PC-3 (cell line): Measurements from ENCODE around the gene RPS6KA6. TPM values are rescaled to one million over a fixed set of nuclear protein-coding genes. Genes with fewer than 3 reads are reported as not detected.

ENCODE experiments used
- ATAC-seq: fragments of 200-7000 bp; cut with Tn5 transposase; 2 replicates; pipeline ENCODE4 v1.9.1; 2020; ENCODE audit warnings: mild to moderate bottlenecking, moderate library complexity
- BruUV-seq: library from RNA; stranded (reverse); fragments of 400-500 nt; replicated peaks from 2 replicates; lab custom pipeline; 2021; lab: Mats Ljungman, UMichigan
- CTCF ChIA-PET: fragments of 300-600 bp; sonication (Branson Sonifier 250); formaldehyde crosslinking; loops from one replicate; lab custom pipeline; 2022; ENCODE audit warnings: antibody characterized with exemption; lab: Charles Lee
- POLR2A ChIA-PET: fragments of 300-600 bp; sonication (Branson Sonifier 250); formaldehyde crosslinking; loops from one replicate; lab custom pipeline; 2022; ENCODE audit warnings: antibody characterized with exemption; ENCODE audit not compliant: unreplicated experiment; lab: Charles Lee
- DNase-seq: peaks from one replicate; pipeline ENCODE4 v3.0.0-alpha.2; 2015
- H2AFZ ChIP-seq: fragments of 300-600 bp; sonication (generic); 2 replicates; pipeline ENCODE4 v1.6.0; 2016; ENCODE audit warnings: antibody characterized with exemption, low read length
- H3F3A ChIP-seq: fragments of 300-600 bp; sonication (generic); one replicate; pipeline ENCODE4 v1.6.0; 2017; ENCODE audit warnings: antibody characterized with exemption, low read length, control low read depth, mild to moderate bottlenecking; ENCODE audit not compliant: unreplicated experiment
- H3K27ac ChIP-seq: fragments of 300-600 bp; sonication (generic); 2 replicates; pipeline ENCODE4 v1.5.1; 2016; ENCODE audit warnings: mild to moderate bottlenecking, low read length
- H3K27me3 ChIP-seq: fragments of 300-600 bp; sonication (generic); 2 replicates; pipeline ENCODE4 v1.6.1; 2016; ENCODE audit warnings: low read length, mixed read lengths
- H3K36me3 ChIP-seq: fragments of 300-600 bp; sonication (generic); 2 replicates; pipeline ENCODE4 v1.6.1; 2016; ENCODE audit warnings: low read depth, mixed run types, low read length, mixed read lengths
- H3K4me1 ChIP-seq: fragments of 300-600 bp; sonication (generic); 2 replicates; pipeline ENCODE4 v1.5.1; 2016; ENCODE audit warnings: low read length; ENCODE audit not compliant: insufficient read depth
- H3K4me2 ChIP-seq: fragments of 300-600 bp; sonication (generic); 2 replicates; pipeline ENCODE4 v1.6.0; 2016; ENCODE audit warnings: low read length
- H3K4me3 ChIP-seq: fragments of 300-600 bp; sonication (generic); 2 replicates; pipeline ENCODE4 v1.5.1; 2016; ENCODE audit warnings: mild to moderate bottlenecking, low read length, mixed read lengths
- H3K79me2 ChIP-seq: fragments of 300-600 bp; sonication (generic); 2 replicates; pipeline ENCODE4 v1.6.1; 2017; ENCODE audit warnings: low read length, mixed read lengths
- H3K9ac ChIP-seq: fragments of 300-600 bp; sonication (generic); 2 replicates; pipeline ENCODE4 v1.6.0; 2016; ENCODE audit warnings: mild to moderate bottlenecking, low read length
- H3K9me2 ChIP-seq: fragments of 300-600 bp; sonication (generic); replicated peaks from 2 replicates; pipeline ENCODE4 v1.6.1; 2016; ENCODE audit warnings: mixed run types, low read length, mixed read lengths
- H3K9me3 ChIP-seq: fragments of 300-600 bp; sonication (generic); 2 replicates; pipeline ENCODE4 v1.6.1; 2016; ENCODE audit warnings: low read length, mixed read lengths
- H4K20me1 ChIP-seq: fragments of 300-600 bp; sonication (generic); 2 replicates; pipeline ENCODE4 v1.6.1; 2016; ENCODE audit warnings: low read length, mixed read lengths
- CTCF ChIP-seq: fragments of 300-600 bp; sonication (generic); conservative IDR thresholded peaks from 2 replicates; pipeline ENCODE4 v1.5.1; 2017; ENCODE audit warnings: antibody characterized with exemption, low read depth, mild to moderate bottlenecking, low read length
- EZH2 ChIP-seq: fragments of 300-600 bp; sonication (generic); IDR thresholded peaks from one replicate; pipeline ENCODE4 v1.6.1; 2017; ENCODE audit warnings: antibody characterized with exemption, mild to moderate bottlenecking, low read length; ENCODE audit not compliant: unreplicated experiment
- EZH2phosphoT487 ChIP-seq: fragments of 300-600 bp; sonication (generic); IDR thresholded peaks from 2 replicates; pipeline ENCODE4 v1.6.1; 2018; ENCODE audit warnings: mild to moderate bottlenecking, antibody characterized with exemption, low read length, borderline replicate concordance
- intact Hi-C: fragments of 100-400 bp; cut with micrococcal nuclease; formaldehyde crosslinking; loops from 2 replicates; pipeline ENCODE4 v1.9.0; 2023
- total RNA-seq: library from RNA; depleted of rRNA; stranded (reverse); fragments of >200 nt; gene quantifications from 2 replicates; pipeline ENCODE4 v1.2.3, GENCODE V29; 2014

The RPS6KA6 gene
- total RNA-seq, 1 experiment from 2014 or later, result 3.6 TPM

- POLR2A ChIA-PET, result no interaction called here
- CTCF ChIA-PET, result no interaction called here
- intact Hi-C loops, result no loop called here
- Histone ChIP-seq H3K79me2 (no peaks in the 10 kb centered on the region), H3K27me3 (no peaks in the 10 kb centered on the region), H3K4me2 (peak overlapping the region; percentile 21; the same call in 1 of the 2 replicates), H3F3A (no peaks in the 10 kb centered on the region), H3K4me3 (no peak overlapping the region), H3K9ac (no peak overlapping the region), H3K36me3 (0 out of 2 replicates have a peak, but pooled peaks cover 4% of the 10 kb centered on the region), H2AFZ (no peak overlapping the region), H3K27ac (no peak overlapping the region), H3K9me2 (no peaks in the 10 kb centered on the region), H3K4me1 (peaks cover 44% of the 10 kb centered on the region), H3K9me3 (no peaks in the 10 kb centered on the region), H4K20me1 (no peaks in the 10 kb centered on the region)
- TF ChIP-seq EZH2, result no peak
- no peak for TF ChIP-seq EZH2phosphoT487
- no peak for TF ChIP-seq CTCF
- ATAC-seq (peak; percentile 72), DNase-seq (peak; percentile 54)
- BruUV-seq, result no TSS peak
These were observed 34.5 kb downstream of the RPS6KA6 start for GRCh38 chrX:84153538-84153937.

- Histone ChIP-seq H3K27me3 (no peaks in the 10 kb centered on the region), H3K4me3 (no peak overlapping the region), H3K27ac (no peak overlapping the region), H3K36me3 (no peaks in the 10 kb centered on the region), H3K9me3 (no peaks in the 10 kb centered on the region), H3K79me2 (no peaks in the 10 kb centered on the region), H2AFZ (no peak overlapping the region), H3K9me2 (no peaks in the 10 kb centered on the region), H3K4me1 (no peaks in the 10 kb centered on the region), H3K4me2 (no peak overlapping the region), H3F3A (no peaks in the 10 kb centered on the region), H3K9ac (no peak overlapping the region), H4K20me1 (no peaks in the 10 kb centered on the region)
- intact Hi-C loops, result no loop called here
- DNase-seq (no peak), ATAC-seq (no peak)
- no peak for TF ChIP-seq CTCF
- TF ChIP-seq EZH2phosphoT487, result no peak
- TF ChIP-seq EZH2, result no peak
- no TSS peak for BruUV-seq
- ChIA-PET CTCF (no interaction called here), POLR2A (no interaction called here)
These were observed 43.0 kb downstream of the RPS6KA6 start for GRCh38 chrX:84144991-84145390.

GRCh38 chrX:84144281-84144680, 43.7 kb downstream of the RPS6KA6 start:
- intact Hi-C loops, result no loop called here
- ChIA-PET POLR2A (no interaction called here), CTCF (no interaction called here)
- H3K4me3 ChIP-seq, result no peak overlapping the region
- H3F3A ChIP-seq, result no peaks in the 10 kb centered on the region
- H3K9me2 ChIP-seq, result no peaks in the 10 kb centered on the region
- H3K79me2 ChIP-seq, result no peaks in the 10 kb centered on the region
- H2AFZ ChIP-seq, result no peak overlapping the region
- H3K27ac ChIP-seq, result no peak overlapping the region
- H3K9me3 ChIP-seq, result no peaks in the 10 kb centered on the region
- H3K36me3 ChIP-seq, result no peaks in the 10 kb centered on the region
- no peak overlapping the region for H3K9ac ChIP-seq
- ATAC-seq (no peak), DNase-seq (no peak)
- no TSS peak for BruUV-seq
- H3K4me2 ChIP-seq, result no peak overlapping the region
- no peaks in the 10 kb centered on the region for H3K27me3 ChIP-seq
- TF ChIP-seq EZH2phosphoT487 (no peak), CTCF (no peak), EZH2 (no peak)
- H3K4me1 ChIP-seq, result no peaks in the 10 kb centered on the region
- H4K20me1 ChIP-seq, result no peaks in the 10 kb centered on the region
